Neural cell (in vitro differentiated cells): ENCODE results near the gene PACSIN2. TPM values are rescaled to one million over a fixed set of nuclear protein-coding genes. Genes with fewer than 3 reads are reported as not detected.

Experiments used
- H2AFZ ChIP-seq: fragments of 200-600, 300-800 bp; sonication (generic), shearing (Covaris generic); 2 replicates; pipeline ENCODE4 v1.6.0; 2014; ENCODE audit warnings: low read depth, mild to moderate bottlenecking, antibody characterized with exemption, low read length, moderate library complexity
- H3F3A ChIP-seq: fragments of 200-600 bp; shearing (Covaris generic); 2 replicates; pipeline ENCODE4 v1.6.1; 2016; ENCODE audit warnings: mild to moderate bottlenecking, moderate library complexity, mixed read lengths, antibody characterized with exemption, low read length; ENCODE audit not compliant: insufficient read depth, poor library complexity, severe bottlenecking
- H3K27ac ChIP-seq: fragments of 200-600, 300-800 bp; sonication (generic), shearing (Covaris generic); 2 replicates; pipeline ENCODE4 v1.5.1; 2014; ENCODE audit warnings: mild to moderate bottlenecking, low read length, moderate library complexity
- H3K27me3 ChIP-seq: fragments of 300-800, 200-600 bp; sonication (generic), shearing (Covaris generic); 2 replicates; pipeline ENCODE4 v1.6.0; 2014; ENCODE audit warnings: mild to moderate bottlenecking, low read depth, low read length, moderate library complexity; ENCODE audit not compliant: insufficient read depth
- H3K36me3 ChIP-seq: fragments of 300-800, 200-600 bp; sonication (generic), shearing (Covaris generic); 2 replicates; pipeline ENCODE4 v1.5.1; 2014; ENCODE audit warnings: mild to moderate bottlenecking, antibody characterized with exemption, low read length, moderate library complexity; ENCODE audit not compliant: insufficient read depth
- H3K4me2 ChIP-seq: fragments of 300-800, 200-600 bp; sonication (generic), shearing (Covaris generic); 2 replicates; pipeline ENCODE4 v1.6.0; 2014; ENCODE audit warnings: mild to moderate bottlenecking, low read length
- H3K4me3 ChIP-seq: fragments of 300-800, 200-600 bp; sonication (generic), shearing (Covaris generic); 2 replicates; pipeline ENCODE4 v1.5.1; 2014; ENCODE audit warnings: mild to moderate bottlenecking, low read length, moderate library complexity
- H3K79me2 ChIP-seq: fragments of 200-600 bp; shearing (Covaris generic); replicated peaks from 2 replicates; pipeline ENCODE4 v1.6.0; 2014; ENCODE audit warnings: mild to moderate bottlenecking, low read length, moderate library complexity; ENCODE audit not compliant: insufficient read depth
- H3K9ac ChIP-seq: fragments of 300-800, 200-600 bp; sonication (generic), shearing (Covaris generic); 2 replicates; pipeline ENCODE4 v1.6.1; 2016; ENCODE audit warnings: mild to moderate bottlenecking, low read length, mixed read lengths
- H3K9me2 ChIP-seq: fragments of 200-600 bp; shearing (Covaris generic); 2 replicates; pipeline ENCODE4 v1.6.1; 2016; ENCODE audit warnings: mild to moderate bottlenecking, low read length, mixed read lengths; ENCODE audit not compliant: insufficient read depth
- H3K9me3 ChIP-seq: fragments of 200-600, 300-800 bp; sonication (generic), shearing (Covaris generic); 2 replicates; pipeline ENCODE4 v1.6.1; 2016; ENCODE audit warnings: mild to moderate bottlenecking, mixed run types, low read length, moderate library complexity, mixed read lengths
- H4K20me1 ChIP-seq: fragments of 200-600 bp; shearing (Covaris generic); 2 replicates; pipeline ENCODE4 v1.6.1; 2016; ENCODE audit warnings: mild to moderate bottlenecking, mixed run types; ENCODE audit not compliant: insufficient read depth
- CTCF ChIP-seq: fragments of 450-650 bp; IDR thresholded peaks from 2 replicates; pipeline ENCODE4 v1.5.1; 2014; ENCODE audit warnings: antibody characterized with exemption, mild to moderate bottlenecking, moderate library complexity; ENCODE audit not compliant: poor library complexity, severe bottlenecking
- EP300 ChIP-seq: fragments of 450-650 bp; conservative IDR thresholded peaks from 2 replicates; pipeline ENCODE4 v1.6.1; 2014; ENCODE audit warnings: antibody characterized with exemption, mild to moderate bottlenecking, moderate library complexity; ENCODE audit not compliant: poor library complexity, severe bottlenecking
- EZH2 ChIP-seq: fragments of 200-600, 300-800 bp; shearing (Covaris generic), sonication (generic); IDR thresholded peaks from 2 replicates; pipeline ENCODE4 v1.6.1; 2014; ENCODE audit warnings: antibody characterized with exemption, low read length, borderline replicate concordance, mild to moderate bottlenecking; ENCODE audit not compliant: insufficient read depth, poor library complexity, severe bottlenecking
- MXI1 ChIP-seq: fragments of 450-650 bp; conservative IDR thresholded peaks from 2 replicates; pipeline ENCODE4 v1.6.1; 2014; ENCODE audit warnings: antibody characterized with exemption, mild to moderate bottlenecking; ENCODE audit not compliant: poor library complexity, severe bottlenecking
- POLR2AphosphoS5 ChIP-seq: IDR thresholded peaks from 2 replicates; pipeline ENCODE4 v1.6.1; 2012
- RAD21 ChIP-seq: fragments of 450-650 bp; conservative IDR thresholded peaks from 2 replicates; pipeline ENCODE4 v1.6.1; 2014; ENCODE audit warnings: antibody characterized with exemption, mild to moderate bottlenecking, moderate library complexity
- SMC3 ChIP-seq: fragments of 450-650 bp; conservative IDR thresholded peaks from 2 replicates; pipeline ENCODE4 v1.6.1; 2014; ENCODE audit warnings: antibody characterized with exemption, mild to moderate bottlenecking, moderate library complexity; ENCODE audit not compliant: poor library complexity
- TAF1 ChIP-seq: IDR thresholded peaks from 2 replicates; pipeline ENCODE4 v1.6.1; 2012; ENCODE audit warnings: low read depth
- polyA plus RNA-seq: library from polyadenylated mRNA; depleted of rRNA; stranded (reverse); fragments of >200 nt; gene quantifications from 2 replicates; pipeline ENCODE4 v1.2.3, GENCODE V29; 2014
- TF ChIP-seq, protein P1 (sequence below): IDR thresholded peaks from 2 replicates; pipeline ENCODE4 v1.6.1; 2012; ENCODE audit warnings: borderline replicate concordance

The PACSIN2 gene
- polyA plus RNA-seq, 1 donor from 2014 or later, result 47.2 TPM

GRCh38 chr22:42877597-42878340 is 137.2 kb downstream of the PACSIN2 start:
- no peaks in the 10 kb centered on the region for H3K36me3 ChIP-seq
- H3K79me2 ChIP-seq, result no peaks in the 10 kb centered on the region
- TF ChIP-seq EZH2, result no peak
- TF ChIP-seq RAD21, result no peak
- TF ChIP-seq MXI1, result no peak
- no peak for TF ChIP-seq SMC3
- no peak for TF ChIP-seq TAF1
- TF ChIP-seq EP300, result no peak
- TF ChIP-seq CTCF, result no peak
- no peak overlapping the region for H3K9ac ChIP-seq
- no peak overlapping the region for H3K4me2 ChIP-seq
- no peaks in the 10 kb centered on the region for H4K20me1 ChIP-seq
- H3K9me2 ChIP-seq, result no peaks in the 10 kb centered on the region
- no peaks in the 10 kb centered on the region for H3K9me3 ChIP-seq
- H3K27ac ChIP-seq, result no peak overlapping the region
- H3F3A ChIP-seq, result no peaks in the 10 kb centered on the region
- no peak overlapping the region for H2AFZ ChIP-seq
- no peaks in the 10 kb centered on the region for H3K27me3 ChIP-seq
- H3K4me3 ChIP-seq, result no peak overlapping the region

- TF ChIP-seq EP300, result no peak
- TF ChIP-seq RAD21, result no peak
- TF ChIP-seq EZH2, result no peak
- TF ChIP-seq MXI1, result no peak
- no peak for TF ChIP-seq TAF1
- no peak for TF ChIP-seq SMC3
- TF ChIP-seq, protein P1, sequence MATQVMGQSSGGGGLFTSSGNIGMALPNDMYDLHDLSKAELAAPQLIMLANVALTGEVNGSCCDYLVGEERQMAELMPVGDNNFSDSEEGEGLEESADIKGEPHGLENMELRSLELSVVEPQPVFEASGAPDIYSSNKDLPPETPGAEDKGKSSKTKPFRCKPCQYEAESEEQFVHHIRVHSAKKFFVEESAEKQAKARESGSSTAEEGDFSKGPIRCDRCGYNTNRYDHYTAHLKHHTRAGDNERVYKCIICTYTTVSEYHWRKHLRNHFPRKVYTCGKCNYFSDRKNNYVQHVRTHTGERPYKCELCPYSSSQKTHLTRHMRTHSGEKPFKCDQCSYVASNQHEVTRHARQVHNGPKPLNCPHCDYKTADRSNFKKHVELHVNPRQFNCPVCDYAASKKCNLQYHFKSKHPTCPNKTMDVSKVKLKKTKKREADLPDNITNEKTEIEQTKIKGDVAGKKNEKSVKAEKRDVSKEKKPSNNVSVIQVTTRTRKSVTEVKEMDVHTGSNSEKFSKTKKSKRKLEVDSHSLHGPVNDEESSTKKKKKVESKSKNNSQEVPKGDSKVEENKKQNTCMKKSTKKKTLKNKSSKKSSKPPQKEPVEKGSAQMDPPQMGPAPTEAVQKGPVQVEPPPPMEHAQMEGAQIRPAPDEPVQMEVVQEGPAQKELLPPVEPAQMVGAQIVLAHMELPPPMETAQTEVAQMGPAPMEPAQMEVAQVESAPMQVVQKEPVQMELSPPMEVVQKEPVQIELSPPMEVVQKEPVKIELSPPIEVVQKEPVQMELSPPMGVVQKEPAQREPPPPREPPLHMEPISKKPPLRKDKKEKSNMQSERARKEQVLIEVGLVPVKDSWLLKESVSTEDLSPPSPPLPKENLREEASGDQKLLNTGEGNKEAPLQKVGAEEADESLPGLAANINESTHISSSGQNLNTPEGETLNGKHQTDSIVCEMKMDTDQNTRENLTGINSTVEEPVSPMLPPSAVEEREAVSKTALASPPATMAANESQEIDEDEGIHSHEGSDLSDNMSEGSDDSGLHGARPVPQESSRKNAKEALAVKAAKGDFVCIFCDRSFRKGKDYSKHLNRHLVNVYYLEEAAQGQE, result no peak
- no peak for TF ChIP-seq POLR2AphosphoS5
- no peak for TF ChIP-seq CTCF
- no peak overlapping the region for H3K27ac ChIP-seq
- no peaks in the 10 kb centered on the region for H4K20me1 ChIP-seq
- no peak overlapping the region for H2AFZ ChIP-seq
- H3K4me2 ChIP-seq, result no peak overlapping the region
- H3K9me3 ChIP-seq, result no peaks in the 10 kb centered on the region
- no peaks in the 10 kb centered on the region for H3K27me3 ChIP-seq
- no peak overlapping the region for H3K9ac ChIP-seq
- no peaks in the 10 kb centered on the region for H3K36me3 ChIP-seq
- no peak overlapping the region for H3K4me3 ChIP-seq
- H3F3A ChIP-seq, result no peaks in the 10 kb centered on the region
- H3K9me2 ChIP-seq, result no peaks in the 10 kb centered on the region
- no peaks in the 10 kb centered on the region for H3K79me2 ChIP-seq
Observed at GRCh38 chr22:42877158-42877557, 137.8 kb downstream of the PACSIN2 start.
